Astrocyte of the spinal cord (primary cell): ENCODE data around the gene TNS1.
"Not testable (repeated sequence)": the region's sequence is repeated elsewhere in the genome, so short reads cannot be mapped to it uniquely, and the experiment has no call there.

Experiments
- DNase-seq: peaks from one replicate; pipeline ENCODE4 v3.0.0; 2011; ENCODE audit warnings: low read depth, low spot score
- H3K4me3 ChIP-seq: 2 replicates; pipeline ENCODE4 v1.5.1; 2011; ENCODE audit warnings: low read depth, mild to moderate bottlenecking, low read length, moderate library complexity
- in situ Hi-C: cut with HindIII; loops from 2 replicates; pipeline ENCODE4 v1.10.0; 2017; ENCODE audit warnings: low sequenced_read_pairs
- TF ChIP-seq, protein P1 (sequence below): IDR thresholded peaks from 2 replicates; pipeline ENCODE4 v1.5.1; 2012; ENCODE audit warnings: low read depth, mild to moderate bottlenecking, low read length, inconsistent platforms

Gene TNS1

GRCh38 chr2:217809736-217810135, 193.1 kb downstream of the TNS1 start:
- TF ChIP-seq, protein P1, sequence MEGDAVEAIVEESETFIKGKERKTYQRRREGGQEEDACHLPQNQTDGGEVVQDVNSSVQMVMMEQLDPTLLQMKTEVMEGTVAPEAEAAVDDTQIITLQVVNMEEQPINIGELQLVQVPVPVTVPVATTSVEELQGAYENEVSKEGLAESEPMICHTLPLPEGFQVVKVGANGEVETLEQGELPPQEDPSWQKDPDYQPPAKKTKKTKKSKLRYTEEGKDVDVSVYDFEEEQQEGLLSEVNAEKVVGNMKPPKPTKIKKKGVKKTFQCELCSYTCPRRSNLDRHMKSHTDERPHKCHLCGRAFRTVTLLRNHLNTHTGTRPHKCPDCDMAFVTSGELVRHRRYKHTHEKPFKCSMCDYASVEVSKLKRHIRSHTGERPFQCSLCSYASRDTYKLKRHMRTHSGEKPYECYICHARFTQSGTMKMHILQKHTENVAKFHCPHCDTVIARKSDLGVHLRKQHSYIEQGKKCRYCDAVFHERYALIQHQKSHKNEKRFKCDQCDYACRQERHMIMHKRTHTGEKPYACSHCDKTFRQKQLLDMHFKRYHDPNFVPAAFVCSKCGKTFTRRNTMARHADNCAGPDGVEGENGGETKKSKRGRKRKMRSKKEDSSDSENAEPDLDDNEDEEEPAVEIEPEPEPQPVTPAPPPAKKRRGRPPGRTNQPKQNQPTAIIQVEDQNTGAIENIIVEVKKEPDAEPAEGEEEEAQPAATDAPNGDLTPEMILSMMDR = no peak
- no peak for DNase-seq
- in situ Hi-C loops = no loop called here
- H3K4me3 ChIP-seq = no peak overlapping the region

- H3K4me3 ChIP-seq, in situ Hi-C loops, DNase-seq: not testable (repeated sequence)
Observed at GRCh38 chr2:217808967-217809366, 193.8 kb downstream of the TNS1 start.

- no peak overlapping the region for H3K4me3 ChIP-seq
- in situ Hi-C loops = no loop called here
- DNase-seq = no peak
- TF ChIP-seq, protein P1 = no peak
Observed at GRCh38 chr2:217808326-217808725, 194.5 kb downstream of the TNS1 start.

DNA sequence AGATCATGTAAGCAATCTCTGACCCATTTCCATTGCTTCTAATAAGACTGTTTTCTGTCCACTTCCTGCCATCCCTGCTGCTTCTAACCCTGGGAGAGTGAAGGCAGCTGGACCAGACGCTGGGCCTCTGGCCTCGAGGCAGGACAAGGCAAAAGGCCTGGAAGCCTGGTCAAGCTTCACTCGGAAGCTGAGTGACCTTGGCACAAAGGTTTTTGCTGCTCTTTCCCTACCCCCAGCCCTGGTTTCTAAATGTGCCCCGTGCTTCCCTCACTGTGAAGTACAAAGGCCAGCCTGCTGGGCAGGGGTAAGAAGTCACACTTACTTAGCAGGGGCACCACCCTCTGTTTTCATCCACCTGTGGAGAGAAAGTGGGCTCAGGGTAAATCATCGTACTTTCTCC, 195.0 kb downstream of the TNS1 start:
- H3K4me3 ChIP-seq = no peak overlapping the region
- in situ Hi-C loops = no loop called here
- DNase-seq = no peak
- TF ChIP-seq, protein P1 = no peak

- H3K4me3 ChIP-seq = no peak overlapping the region
- in situ Hi-C loops = no loop called here
- TF ChIP-seq, protein P1 = no peak
- no peak for DNase-seq
Observed at GRCh38 chr2:217807025-217807424, 195.8 kb downstream of the TNS1 start.

GRCh38 chr2:217806482-217806765, 196.4 kb downstream of the TNS1 start:
- DNase-seq = no peak

DNA sequence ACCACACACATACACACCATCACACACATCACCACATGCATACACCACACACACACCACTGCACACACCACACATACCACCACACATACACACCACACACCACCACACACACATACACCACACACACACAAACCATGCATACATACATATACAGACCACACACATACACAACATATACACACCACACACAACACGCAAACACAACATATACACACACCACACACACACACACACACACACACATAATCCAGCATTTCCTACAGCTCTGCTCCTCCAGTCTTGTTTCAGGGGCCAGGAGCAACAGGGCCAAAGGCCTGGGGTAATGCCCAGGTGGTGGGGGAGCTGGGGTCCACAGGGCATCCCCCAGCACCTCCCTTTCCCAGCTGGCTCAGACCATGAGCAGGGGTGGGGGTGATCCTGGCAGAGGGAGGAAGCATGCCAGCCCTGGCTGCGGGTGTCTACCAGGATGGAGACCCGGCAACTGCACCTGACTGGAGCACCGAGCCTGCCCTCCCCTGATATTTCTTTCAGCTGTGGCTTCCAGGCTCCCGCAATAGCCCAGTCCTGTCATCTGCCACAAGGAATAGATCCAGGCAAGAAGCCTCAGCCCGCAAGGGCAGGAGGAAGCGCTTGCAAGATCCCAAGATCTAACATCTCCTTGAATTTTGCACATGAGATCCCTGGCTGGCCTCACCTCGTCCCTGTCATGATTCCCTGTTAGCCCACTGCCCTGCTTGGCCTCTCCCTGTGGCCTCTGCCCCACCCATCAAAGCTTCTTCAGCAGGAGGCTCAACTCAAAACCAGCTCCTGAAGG, 196.9 kb downstream of the TNS1 start:
- in situ Hi-C loops = no loop called here
- no peak overlapping the region for H3K4me3 ChIP-seq
- DNase-seq = no peak
- TF ChIP-seq, protein P1 = no peak

More at GRCh38 chr2:217806482-217806765, 196.4 kb downstream of the TNS1 start:
- TF ChIP-seq, protein P1 = no peak
- H3K4me3 ChIP-seq = no peak overlapping the region
- in situ Hi-C loops = no loop called here
